Heart left ventricle (tissue), 16 donors: ENCODE results near the gene RHAG. TPM values are rescaled to one million over a fixed set of nuclear protein-coding genes. Genes with fewer than 3 reads are reported as not detected.

Experiments
- ATAC-seq, 4 donors: fragments of 200-7000 bp; cut with Tn5 transposase; one replicate each; pipeline ENCODE4 v1.9.1; 2020 to 2022; ENCODE audit warnings: moderate library complexity in 4 of 4, mild to moderate bottlenecking in 3 of 4, moderate number of reproducible peaks in 1 of 4
- DNase-seq, 5 donors: peaks; one replicate each; pipeline ENCODE4 v3.0.0-alpha.2; 2020
- H3K27ac ChIP-seq, 12 donors: fragments of 200-600 bp; sonication (generic) in 4 of 12; one replicate each; pipeline versions ENCODE4 v1.5.0 to v1.8.0; 2016 to 2022; ENCODE audit warnings: mild to moderate bottlenecking in 2 of 12
- H3K27me3 ChIP-seq, 9 donors: fragments of 200-600 bp; sonication (generic) in 2 of 9; one replicate each; pipeline versions ENCODE4 v1.5.1 to v1.8.0; 2016 to 2022; ENCODE audit warnings: mild to moderate bottlenecking in 3 of 9
- H3K36me3 ChIP-seq, 9 donors: fragments of 200-600 bp; sonication (generic) in 2 of 9; one replicate each; pipeline versions ENCODE4 v1.5.0 to v1.8.0; 2018 to 2022; ENCODE audit warnings: mild to moderate bottlenecking in 2 of 9
- H3K4me1 ChIP-seq, 12 donors: fragments of 200-600 bp; sonication (generic) in 4 of 12; one replicate each; pipeline versions ENCODE4 v1.5.0 to v1.8.0; 2016 to 2022; ENCODE audit warnings: mild to moderate bottlenecking in 3 of 12
- H3K4me3 ChIP-seq, 12 donors: fragments of 200-600 bp; sonication (generic) in 4 of 12; one replicate each; pipeline versions ENCODE4 v1.5.0 to v1.8.0; 2017 to 2022; ENCODE audit warnings: mild to moderate bottlenecking in 9 of 12, moderate library complexity in 4 of 12
- H3K9me3 ChIP-seq, 12 donors: fragments of 200-600 bp; sonication (generic) in 4 of 12; one replicate each; pipeline versions ENCODE4 v1.5.0 to v1.8.0; 2016 to 2022; ENCODE audit warnings: mild to moderate bottlenecking in 1 of 12
- CTCF ChIP-seq, 12 donors: fragments of 200-600 bp; sonication (generic) in 4 of 12; IDR thresholded peaks; one replicate each; pipeline versions ENCODE4 v1.5.0 to v1.8.0; 2018 to 2022; ENCODE audit warnings: antibody characterized with exemption in 12 of 12, mild to moderate bottlenecking in 5 of 12
- POLR2A ChIP-seq, 2 donors: fragments of 450-650 bp; IDR thresholded peaks; one replicate each; pipeline ENCODE4 v1.6.1; 2017; ENCODE audit warnings: antibody characterized with exemption in 2 of 2, mild to moderate bottlenecking in 2 of 2, moderate library complexity in 2 of 2
- WGBS, 4 donors: extraction: QIAGEN DNeasy Blood & Tissue Kit in 2 of 4; methylation state at CpG; one replicate each; pipeline versions ENCODE4 v1.1.5 to v1.1.7; 2013 to 2018; 5-methylcytosine and 5-hydroxymethylcytosine counted together
- intact Hi-C, 10 donors: fragments of 100-400 bp; cut with DNase I; formaldehyde crosslinking; loops; one replicate each; pipeline versions ENCODE4 v1.11.1 to v1.14.2; 2022
- polyA plus RNA-seq, 2 donors: library from polyadenylated mRNA; stranded (reverse); fragments of 200-250 nt; gene quantifications; one replicate each; pipeline ENCODE4 v1.2.3, GENCODE V29; 2013
- total RNA-seq, 9 donors: library from RNA; depleted of rRNA in 2 of 9; stranded (reverse); fragments of >200 nt in 2 of 9; fragmentation: NEBNext Ultra II Directional in 3 of 9; extraction: Animal tissue kit (Norgen Biotek cat#: 25700) in 3 of 9; gene quantifications; one replicate each; pipeline versions ENCODE4 v1.1.0 to v1.2.4, GENCODE V29; 2016 to 2023
- donor health status: ischemic (EF 13 %, LVEDD 7.1; RV severe dilation, severe dysfunction).
- donor health status: healthy with polysubstance abuse.
- donor health status: DM: no; HTN: yes; CAD: no.
- donor health status: DM: no; HTN: no; CAD: no.
- donor health status: ischemic (EF 25% LVEDD 6.9; RV normal size, moderate dysfunction).
- donor health status: ischemic (EF 25% LVEDD 5.7; RV mildly dilated, moderate dysfunction).
- donor health status: healthy.
- donor health status: DM: yes; HTN: yes; CAD: no.
- donor health status: ischemic (EF 35%, LVEDD 5.7; RV mildly dilated, moderate dysfunction).
- donor health status: nonischemic (EF 11% LVEDD 7.7; RV severe dilation, severe dysfunction).
- donor health status: DM: yes; HTN: yes; CAD: no.
- donor health status: PGD.
- donor health status: ischemic (EF 29% LVEDD 5.4; RV normal size, mild dysfunction).
- donor health status: nonischemic (EF 23%, LVEDD 6.1; RV moderate dilation, normal function).

The RHAG gene
- total and polyA plus RNA-seq, 11 donors = 0.16 to 2.6 (median 0.44) TPM; not detected in 4

GRCh38 chr6:49649988-49650387 lies 13.3 kb upstream of the RHAG start:
- WGBS, 4 donors = 41 to 52% (median 47%) methylated on average over 1 of the region's 1 CpG
- ATAC-seq = no peak
- no peak for DNase-seq
- H3K36me3 ChIP-seq = no peaks in the 10 kb centered on the region
- no peak overlapping the region for H3K27ac ChIP-seq
- no peak overlapping the region for H3K4me3 ChIP-seq
- H3K9me3 ChIP-seq = no peaks in the 10 kb centered on the region
- no peaks in the 10 kb centered on the region for H3K4me1 ChIP-seq
- H3K27me3 ChIP-seq = no peaks in the 10 kb centered on the region
- intact Hi-C loops = loop anchor here in 1 of 10 donors (10.0 kb wide), 1 partner anchor 655 kb away; no protein-coding TSS in a partner anchor
- TF ChIP-seq CTCF (IDR thresholded peaks at IDR 0.05) (no peak), POLR2A (IDR thresholded peaks at IDR 0.05) (no peak)

- H3K4me3 ChIP-seq = no peak overlapping the region
- DNase-seq (no peak), ATAC-seq (no peak)
- H3K27me3 ChIP-seq = no peaks in the 10 kb centered on the region
- no peaks in the 10 kb centered on the region for H3K9me3 ChIP-seq
- TF ChIP-seq POLR2A (IDR thresholded peaks at IDR 0.05) (no peak), CTCF (IDR thresholded peaks at IDR 0.05) (no peak)
- no peaks in the 10 kb centered on the region for H3K4me1 ChIP-seq
- intact Hi-C loops = no loop called here
- H3K36me3 ChIP-seq = no peaks in the 10 kb centered on the region
- no peak overlapping the region for H3K27ac ChIP-seq
Measured at GRCh38 chr6:49648036-49648435, 11.4 kb upstream of the RHAG start.

GRCh38 chr6:49647476-49647875 lies 10.8 kb upstream of the RHAG start:
- WGBS, 4 donors = 83 to 86% (median 84%) methylated on average over 2 of the region's 2 CpGs
- ATAC-seq (no peak), DNase-seq (no peak)
- H3K27ac ChIP-seq = no peak overlapping the region
- H3K36me3 ChIP-seq = no peaks in the 10 kb centered on the region
- TF ChIP-seq CTCF (IDR thresholded peaks at IDR 0.05) (no peak), POLR2A (IDR thresholded peaks at IDR 0.05) (no peak)
- H3K9me3 ChIP-seq = no peaks in the 10 kb centered on the region
- no peaks in the 10 kb centered on the region for H3K27me3 ChIP-seq
- H3K4me1 ChIP-seq = no peaks in the 10 kb centered on the region
- intact Hi-C loops = no loop called here
- H3K4me3 ChIP-seq = no peak overlapping the region

- ATAC-seq (no peak), DNase-seq (no peak)
- H3K27ac ChIP-seq = no peak overlapping the region
- no peaks in the 10 kb centered on the region for H3K9me3 ChIP-seq
- 66 to 76% (median 74%) methylated on average over 4 of the region's 4 CpGs for WGBS, 4 donors
- H3K4me1 ChIP-seq = no peaks in the 10 kb centered on the region
- no peaks in the 10 kb centered on the region for H3K27me3 ChIP-seq
- intact Hi-C loops = no loop called here
- no peaks in the 10 kb centered on the region for H3K36me3 ChIP-seq
- TF ChIP-seq POLR2A (IDR thresholded peaks at IDR 0.05) (no peak), CTCF (IDR thresholded peaks at IDR 0.05) (no peak)
- no peak overlapping the region for H3K4me3 ChIP-seq
Measured at GRCh38 chr6:49646942-49647341, 10.3 kb upstream of the RHAG start.
